Activated naive CD4-positive, alpha-beta T cell treated with anti-CD3 and anti-CD28 coated beads for 36 hours (primary cell): ENCODE measurements around the gene ATP6V1F. TPM values are rescaled to one million over a fixed set of nuclear protein-coding genes. Genes with fewer than 3 reads are reported as not detected.
A peak's percentile ranks its signal among the peaks of the same experiment; 100 is the strongest.

Experiments
- CTCF ChIA-PET: fragments of 350-600 bp; sonication (Branson Sonifier 250); formaldehyde crosslinking; loops from one replicate; lab custom pipeline; 2021; ENCODE audit warnings: antibody characterized with exemption; lab: Charles Lee
- DNase-seq: peaks from one replicate; pipeline ENCODE4 v3.0.0-alpha.2; 2020
- H3K27ac Mint-ChIP-seq: one replicate; pipeline ENCODE4 v1.8.0; 2021; ENCODE audit warnings: mild to moderate bottlenecking, mixed read lengths
- H3K27me3 Mint-ChIP-seq: one replicate; pipeline ENCODE4 v1.8.0; 2021; ENCODE audit warnings: low read depth, mixed read lengths
- H3K36me3 Mint-ChIP-seq: one replicate; pipeline ENCODE4 v1.8.0; 2021; ENCODE audit warnings: low read depth, mixed read lengths
- H3K4me1 Mint-ChIP-seq: one replicate; pipeline ENCODE4 v1.8.0; 2021; ENCODE audit warnings: low read depth, mixed read lengths
- H3K4me3 Mint-ChIP-seq: one replicate; pipeline ENCODE4 v1.8.0; 2021; ENCODE audit warnings: mild to moderate bottlenecking, moderate library complexity, mixed read lengths
- H3K9me3 Mint-ChIP-seq: one replicate; pipeline ENCODE4 v1.8.0; 2021; ENCODE audit warnings: mixed read lengths
- intact Hi-C: fragments of 100-400 bp; cut with micrococcal nuclease; formaldehyde crosslinking; loops from one replicate; pipeline ENCODE4 v1.15.1; 2023
- total RNA-seq, 2 experiments: library from RNA; stranded (reverse); gene quantifications; one replicate each; pipeline ENCODE4 v1.2.3, GENCODE V29; 2021

Gene ATP6V1F
- total RNA-seq: 100 to 1,000 TPM; 129 to 142 TPM

GRCh38 chr7:128862571-128863432 lies at the start of gene ATP6V1F:
Gene ATP6V1F, plus strand, starts transcription at chr7:128862856. Its CDS starts 49 bp downstream, at chr7:128862905.
- DNase-seq: peak; percentile 99
- Mint-ChIP-seq H3K4me3 (peak within 1 kb of the TSS; percentile 91), H3K36me3 (peaks cover 3% of the 10 kb centered on the region), H3K27me3 (no peaks in the 10 kb centered on the region), H3K27ac (peak within 1 kb of the TSS; percentile 84), H3K9me3 (no peaks in the 10 kb centered on the region), H3K4me1 (peaks cover 15% of the 10 kb centered on the region)
- CTCF ChIA-PET: interaction anchor here (0.6 to 4.0 kb wide), 15 partner anchors 8 to 229 kb away, joined by 3 to 25 read pairs (median 3); no protein-coding TSS in a partner anchor
- intact Hi-C loops: loop anchor here (1.0 to 2.0 kb wide), 10 partner anchors 7 to 456 kb away; partner anchors contain the start of genes CALU, CCDC136, HILPDA and METTL2B

- Mint-ChIP-seq H3K4me1 (no peaks in the 10 kb centered on the region), H3K36me3 (no peaks in the 10 kb centered on the region), H3K27ac (no peak overlapping the region), H3K27me3 (no peaks in the 10 kb centered on the region), H3K9me3 (no peaks in the 10 kb centered on the region), H3K4me3 (no peak overlapping the region)
- intact Hi-C loops: no loop called here
- CTCF ChIA-PET: interaction anchor here (0.6 kb wide), 1 partner anchor 288 kb away, joined by 3 read pairs; no protein-coding TSS in a partner anchor
- no peak for DNase-seq
Observed at GRCh38 chr7:128814499-128814898, 48.2 kb upstream of the ATP6V1F start.

- Mint-ChIP-seq H3K27ac (no peak overlapping the region), H3K4me1 (peaks cover 4% of the 10 kb centered on the region), H3K36me3 (no peaks in the 10 kb centered on the region), H3K4me3 (no peak overlapping the region), H3K9me3 (no peaks in the 10 kb centered on the region), H3K27me3 (no peaks in the 10 kb centered on the region)
- CTCF ChIA-PET: no interaction called here
- no peak for DNase-seq
- intact Hi-C loops: no loop called here
Observed at GRCh38 chr7:128815289-128815942, 47.2 kb upstream of the ATP6V1F start.

DNA sequence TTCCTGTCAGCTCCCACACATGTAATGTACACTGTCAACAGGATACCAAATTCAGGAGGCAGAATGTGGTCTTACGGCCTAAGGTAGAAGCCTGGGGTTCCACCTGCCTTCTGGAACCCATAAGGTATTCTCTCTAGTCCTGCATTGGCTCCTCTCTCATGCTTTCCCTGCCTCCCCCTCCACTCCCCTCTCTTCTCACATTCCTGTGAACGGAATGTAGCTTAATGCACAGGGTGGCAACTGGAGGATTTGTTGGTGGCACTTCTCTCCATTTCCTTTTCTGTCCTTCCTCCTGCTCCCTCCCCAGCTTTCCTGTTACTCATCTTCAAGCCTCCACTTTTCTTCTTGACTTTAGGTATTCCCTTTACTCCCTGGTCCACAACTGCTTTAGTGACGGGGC lies 44.0 kb upstream of the ATP6V1F start:
- H3K27ac Mint-ChIP-seq: no peak overlapping the region
- CTCF ChIA-PET: interaction anchor here (1.4 kb wide), 1 partner anchor 87 kb away, joined by 3 read pairs; no protein-coding TSS in a partner anchor
- no peak overlapping the region for H3K4me3 Mint-ChIP-seq
- intact Hi-C loops: no loop called here
- DNase-seq: no peak
- no peaks in the 10 kb centered on the region for H3K36me3 Mint-ChIP-seq
- peaks cover 4% of the 10 kb centered on the region for H3K4me1 Mint-ChIP-seq
- no peaks in the 10 kb centered on the region for H3K9me3 Mint-ChIP-seq
- H3K27me3 Mint-ChIP-seq: no peaks in the 10 kb centered on the region

DNA sequence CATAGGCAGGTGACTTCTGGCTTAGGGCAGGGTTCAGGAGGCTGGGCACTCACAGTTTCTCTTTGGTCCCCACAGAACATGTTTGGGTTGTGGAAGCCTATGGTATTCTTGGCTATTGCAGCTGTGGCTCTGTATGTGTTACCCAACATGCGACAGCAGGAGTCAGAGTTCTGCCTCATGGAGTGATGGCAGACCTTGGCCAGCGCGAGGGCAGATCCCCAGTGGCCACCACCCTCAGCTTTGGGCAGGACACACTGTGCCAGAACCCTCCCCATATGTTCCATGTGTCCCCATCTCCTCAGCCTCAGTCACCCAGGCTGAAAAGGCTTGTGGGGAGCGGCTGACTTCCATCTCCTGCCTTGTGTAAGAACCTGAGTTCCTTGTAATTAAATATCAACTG lies 40.9 kb upstream of the ATP6V1F start:
- Mint-ChIP-seq H3K9me3 (no peaks in the 10 kb centered on the region), H3K4me1 (peaks cover 4% of the 10 kb centered on the region), H3K27me3 (peaks cover 4% of the 10 kb centered on the region), H3K27ac (no peak overlapping the region), H3K36me3 (no peaks in the 10 kb centered on the region), H3K4me3 (no peak overlapping the region)
- intact Hi-C loops: no loop called here
- CTCF ChIA-PET: interaction anchor here (2.0 kb wide), 1 partner anchor 21 kb away, joined by 5 read pairs; no protein-coding TSS in a partner anchor
- no peak for DNase-seq

DNA sequence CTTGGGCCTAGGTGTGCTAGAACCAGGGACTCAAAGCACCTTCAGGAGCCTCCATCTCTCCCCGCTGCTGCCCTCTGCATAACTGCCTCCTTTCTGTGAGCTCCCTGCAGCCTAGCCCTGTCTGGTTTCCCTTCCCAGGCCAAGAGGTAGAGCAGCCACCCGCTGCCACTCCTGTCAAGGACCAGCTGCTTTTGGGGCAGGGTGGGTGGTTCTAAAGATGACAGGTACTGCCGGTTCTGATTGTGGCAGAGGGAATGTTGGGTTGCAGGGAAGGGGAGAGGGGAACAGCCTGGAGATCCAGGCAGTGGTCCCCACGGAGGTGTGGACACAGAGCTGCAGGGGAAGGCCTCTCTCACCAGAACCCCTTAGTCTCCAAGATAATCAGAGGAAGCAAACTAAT lies 36.1 kb upstream of the ATP6V1F start:
- no peak overlapping the region for H3K4me3 Mint-ChIP-seq
- CTCF ChIA-PET: no interaction called here
- H3K9me3 Mint-ChIP-seq: no peaks in the 10 kb centered on the region

GRCh38 chr7:128826916-128827247 lies 35.8 kb upstream of the ATP6V1F start:
- no peak overlapping the region for H3K4me3 Mint-ChIP-seq
- no peaks in the 10 kb centered on the region for H3K9me3 Mint-ChIP-seq
- intact Hi-C loops: no loop called here
- peaks cover 17% of the 10 kb centered on the region for H3K4me1 Mint-ChIP-seq
- no peak for DNase-seq
- H3K36me3 Mint-ChIP-seq: no peaks in the 10 kb centered on the region
- CTCF ChIA-PET: no interaction called here
- peaks cover 40% of the 10 kb centered on the region for H3K27me3 Mint-ChIP-seq
- no peak overlapping the region for H3K27ac Mint-ChIP-seq

More for the DNA sequence above, 36.1 kb upstream of the ATP6V1F start:
- Mint-ChIP-seq H3K4me1 (peaks cover 15% of the 10 kb centered on the region), H3K27ac (no peak overlapping the region), H3K27me3 (peaks cover 36% of the 10 kb centered on the region), H3K36me3 (no peaks in the 10 kb centered on the region)
- no peak for DNase-seq
- intact Hi-C loops: no loop called here

DNA sequence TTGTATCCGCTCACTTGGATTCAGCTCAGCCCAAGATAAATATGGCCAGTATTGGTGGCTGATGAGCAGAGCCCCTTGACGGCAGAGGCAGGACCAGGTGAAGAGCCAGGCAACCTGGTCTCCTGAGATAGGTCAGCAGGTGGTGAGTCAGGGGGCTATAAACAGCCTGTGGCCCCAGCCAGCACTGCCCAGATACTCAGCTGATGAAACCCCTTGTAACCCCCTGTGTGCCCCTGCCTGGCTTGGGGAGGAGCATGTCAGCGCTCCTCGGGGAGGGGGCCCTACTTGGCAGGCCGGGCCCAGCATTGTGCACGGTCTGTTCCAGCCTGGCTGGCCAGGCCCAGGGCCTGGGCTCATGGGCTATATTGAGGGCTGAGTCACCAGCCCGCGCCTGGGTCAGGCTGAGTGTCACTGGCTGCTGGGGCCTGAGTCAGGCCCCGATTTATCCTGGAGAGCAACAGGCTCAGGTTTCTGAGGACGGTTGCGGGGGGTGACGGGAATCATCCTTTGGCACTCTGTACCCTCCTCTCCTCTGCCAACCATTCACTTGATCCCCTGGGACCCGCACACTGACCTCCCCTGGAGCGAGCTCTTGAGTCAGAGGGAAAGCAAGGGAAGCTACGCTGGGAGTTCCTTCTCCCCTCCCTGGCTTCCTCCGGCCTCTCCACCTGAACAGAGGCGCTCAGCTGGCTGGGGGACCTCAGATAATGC lies 35.3 kb upstream of the ATP6V1F start:
- Mint-ChIP-seq H3K9me3 (no peaks in the 10 kb centered on the region), H3K36me3 (no peaks in the 10 kb centered on the region), H3K27ac (no peak overlapping the region), H3K4me3 (no peak overlapping the region), H3K4me1 (peaks cover 17% of the 10 kb centered on the region), H3K27me3 (peaks cover 41% of the 10 kb centered on the region)
- CTCF ChIA-PET: interaction anchor here (1.4 kb wide), 1 partner anchor 15 kb away, joined by 3 read pairs; no protein-coding TSS in a partner anchor
- no peak for DNase-seq
- intact Hi-C loops: no loop called here

DNA sequence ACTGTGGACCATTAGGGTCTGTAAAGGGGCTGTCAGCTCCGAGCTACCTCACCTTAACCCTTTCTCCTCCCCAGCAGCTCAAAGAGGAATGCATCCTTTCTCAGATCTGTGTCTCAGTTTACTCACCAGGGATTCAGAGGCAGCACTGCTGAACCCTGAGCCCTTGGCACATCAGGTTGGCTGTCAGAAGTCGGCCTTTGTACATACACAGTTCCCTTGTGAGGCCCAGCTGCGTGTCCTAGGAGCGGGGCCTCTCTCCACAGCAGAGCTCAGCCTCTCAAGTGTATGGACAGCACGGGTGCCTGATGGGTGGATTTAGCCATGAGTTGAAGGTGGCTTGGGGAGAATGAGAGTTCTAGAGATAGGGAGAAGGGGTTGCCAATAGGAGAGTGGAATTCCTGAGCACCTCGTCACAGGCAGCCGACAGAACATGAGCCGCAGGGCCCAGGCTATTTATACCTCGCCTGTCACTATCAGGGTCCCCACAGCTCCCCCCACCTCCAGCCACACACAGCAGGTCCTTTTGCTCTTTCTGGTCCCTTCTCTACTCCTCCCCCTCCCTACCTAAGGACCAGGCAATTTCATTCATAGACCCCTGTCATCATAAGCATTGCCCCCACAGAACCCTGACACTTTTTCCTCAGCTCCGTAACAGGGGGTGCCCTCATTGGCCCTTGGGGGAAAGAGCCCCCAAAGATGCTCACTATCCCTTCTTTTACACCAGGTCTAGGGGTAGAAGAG lies 34.5 kb upstream of the ATP6V1F start:
- H3K27me3 Mint-ChIP-seq: peaks cover 41% of the 10 kb centered on the region
- CTCF ChIA-PET: interaction anchor here (1.4 kb wide), 1 partner anchor 14 kb away, joined by 3 read pairs; no protein-coding TSS in a partner anchor
- no peaks in the 10 kb centered on the region for H3K9me3 Mint-ChIP-seq
- H3K4me1 Mint-ChIP-seq: peaks cover 17% of the 10 kb centered on the region
- DNase-seq: no peak
- H3K27ac Mint-ChIP-seq: no peak overlapping the region
- no peaks in the 10 kb centered on the region for H3K36me3 Mint-ChIP-seq
- H3K4me3 Mint-ChIP-seq: no peak overlapping the region
- intact Hi-C loops: no loop called here

- Mint-ChIP-seq H3K4me3 (peak overlapping the region; percentile 23), H3K4me1 (peaks cover 17% of the 10 kb centered on the region), H3K36me3 (no peaks in the 10 kb centered on the region), H3K27ac (no peak overlapping the region), H3K9me3 (no peaks in the 10 kb centered on the region), H3K27me3 (peaks cover 41% of the 10 kb centered on the region)
- CTCF ChIA-PET: interaction anchor here (1.0 kb wide), 1 partner anchor 15 kb away, joined by 3 read pairs; no protein-coding TSS in a partner anchor
- intact Hi-C loops: no loop called here
- no peak for DNase-seq
Observed at GRCh38 chr7:128829391-128830166, 33.1 kb upstream of the ATP6V1F start.
